Aorta (tissue), 5 donors: ENCODE measurements around the gene CHN2. TPM values are rescaled to one million over a fixed set of nuclear protein-coding genes. Genes with fewer than 3 reads are reported as not detected.

Experiments used
- ATAC-seq: fragments of 200-7000 bp; cut with Tn5 transposase; one replicate; pipeline ENCODE4 v1.9.1; 2022; ENCODE audit warnings: moderate library complexity; ENCODE audit not compliant: low FRiP score
- DNase-seq, 2 donors: peaks; one replicate each; pipeline ENCODE4 v3.0.0-alpha.2; 2020
- H3K27ac ChIP-seq, 2 donors: one replicate each; pipeline ENCODE4 v1.5.1; 2013; ENCODE audit warnings: low read length in 2 of 2, mild to moderate bottlenecking in 2 of 2, moderate library complexity in 2 of 2, control low read depth in 1 of 2, inconsistent platforms in 1 of 2, low read depth in 1 of 2
- H3K27me3 ChIP-seq, 2 donors: one replicate each; pipeline ENCODE4 v1.6.1; 2013; ENCODE audit warnings: control low read depth in 1 of 2, low read length in 1 of 2, mild to moderate bottlenecking in 1 of 2, moderate library complexity in 1 of 2; ENCODE audit not compliant: insufficient read depth in 2 of 2, control insufficient read depth in 1 of 2
- H3K36me3 ChIP-seq, 2 donors: one replicate each; pipeline ENCODE4 v1.6.1; 2013; ENCODE audit warnings: control low read depth in 1 of 2, low read length in 1 of 2, mild to moderate bottlenecking in 1 of 2; ENCODE audit not compliant: insufficient read depth in 2 of 2, control insufficient read depth in 1 of 2
- H3K4me1 ChIP-seq, 2 donors: one replicate each; pipeline ENCODE4 v1.6.1; 2013; ENCODE audit warnings: low read length in 2 of 2, control low read depth in 1 of 2, mild to moderate bottlenecking in 1 of 2, moderate library complexity in 1 of 2; ENCODE audit not compliant: insufficient read depth in 2 of 2, control insufficient read depth in 1 of 2
- H3K4me3 ChIP-seq, 2 donors: one replicate each; pipeline ENCODE4 v1.5.1; 2013; ENCODE audit warnings: low read length in 2 of 2, control low read depth in 1 of 2, mild to moderate bottlenecking in 1 of 2
- H3K9me3 ChIP-seq: one replicate; pipeline ENCODE4 v1.6.1; 2013; ENCODE audit warnings: mild to moderate bottlenecking, low read length; ENCODE audit not compliant: control insufficient read depth
- WGBS, 2 donors: extraction: QIAGEN DNeasy Blood & Tissue Kit; methylation state at CpG; one replicate each; pipeline ENCODE4 v1.1.7; 2013; 5-methylcytosine and 5-hydroxymethylcytosine counted together
- intact Hi-C, 2 donors: fragments of 100-400 bp; cut with DNase I; formaldehyde crosslinking; loops; one replicate each; pipeline versions ENCODE4 v1.14.2 to v1.15.0; 2022
- polyA plus RNA-seq, 2 donors: library from polyadenylated mRNA; stranded (reverse); fragments of 200-250 nt; gene quantifications; one replicate each; pipeline ENCODE4 v1.2.3, GENCODE V29; 2013
- total RNA-seq, 2 donors: library from RNA; stranded (reverse); fragmentation: NEBNext Ultra II Directional; extraction: Animal tissue kit (Norgen Biotek cat#: 25700); gene quantifications; one replicate each; pipeline ENCODE4 v1.2.1, GENCODE V29; 2021
- donor health status: healthy with polysubstance abuse.
- donor health status: Bipolar disorder and iron deficiency.
- donor health status: DM: no; HTN: no; CAD: no.
- donor health status: DM: no; HTN: no; CAD: no.
- donor health status: DM: yes; HTN: yes; CAD: no.

The CHN2 gene
- total and polyA plus RNA-seq, 4 donors, result 0.61 to 23.2 (median 14.8) TPM

DNA sequence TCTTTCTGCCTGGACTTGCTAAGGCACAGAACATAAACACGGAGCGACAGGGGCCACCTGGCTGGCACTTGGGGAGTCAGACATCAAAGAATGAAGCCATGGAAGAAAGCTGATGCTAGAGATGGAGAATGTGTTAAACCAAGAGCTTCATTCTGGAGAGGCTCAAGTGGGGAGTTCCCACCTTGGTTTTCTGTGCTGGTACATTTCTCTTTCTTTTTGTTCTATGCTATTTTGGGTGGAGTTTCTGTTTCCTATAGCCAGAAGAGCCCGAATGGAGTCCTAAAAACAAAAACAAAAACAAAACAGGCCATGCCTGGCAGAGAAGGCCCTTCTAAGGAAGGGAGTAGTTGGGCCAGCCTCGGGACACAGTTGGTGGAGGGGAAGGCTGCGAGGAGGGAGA, 220.6 kb downstream of the CHN2 start:
- WGBS, 2 donors, result 84 to 90% methylated on average over 5 of the region's 5 CpGs
- H3K36me3 ChIP-seq, result no peaks in the 10 kb centered on the region
- intact Hi-C loops, result no loop called here
- H3K9me3 ChIP-seq, result no peaks in the 10 kb centered on the region
- H3K27me3 ChIP-seq, result no peaks in the 10 kb centered on the region
- no peaks in the 10 kb centered on the region for H3K4me1 ChIP-seq
- no peak overlapping the region for H3K27ac ChIP-seq
- no peak for DNase-seq
- ATAC-seq, result no peak
- no peak overlapping the region for H3K4me3 ChIP-seq

DNA sequence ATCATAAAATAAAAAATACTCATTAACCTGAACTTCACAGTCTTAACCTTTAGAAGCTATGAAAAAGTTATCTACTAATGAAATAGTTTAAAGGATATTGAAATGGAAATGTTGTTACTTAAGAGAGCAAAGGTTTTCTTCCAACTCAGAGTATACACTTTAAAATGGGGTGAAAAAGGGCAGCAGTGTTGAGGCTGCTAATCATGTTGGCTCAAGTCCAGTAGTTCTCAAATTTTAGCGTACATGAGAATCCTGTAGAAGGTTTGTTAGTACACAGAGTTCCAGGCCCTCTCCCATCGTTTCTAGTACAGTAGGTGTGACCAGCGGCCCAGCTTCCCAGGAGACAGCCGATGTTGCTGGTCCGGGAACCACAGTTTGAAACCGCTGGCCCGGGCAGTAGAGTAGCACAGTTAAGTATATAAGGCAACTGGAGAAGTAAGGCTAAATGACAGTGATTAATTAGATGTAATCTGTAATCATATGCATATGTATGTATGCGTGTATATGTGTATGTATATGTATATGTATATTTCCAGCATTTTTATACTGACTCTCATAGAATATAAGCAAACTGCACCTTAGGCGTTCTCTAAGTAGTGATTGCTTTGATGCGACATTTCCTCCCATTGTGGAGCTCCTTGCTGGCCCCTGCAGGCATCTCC, 221.8 kb downstream of the CHN2 start:
- no peak for DNase-seq
- 83 to 90% methylated on average over 10 of the region's 10 CpGs for WGBS, 2 donors
- Histone ChIP-seq H3K4me3 (no peak overlapping the region), H3K9me3 (no peaks in the 10 kb centered on the region), H3K4me1 (no peaks in the 10 kb centered on the region), H3K27me3 (no peaks in the 10 kb centered on the region), H3K36me3 (no peaks in the 10 kb centered on the region), H3K27ac (no peak overlapping the region)
- no peak for ATAC-seq
- intact Hi-C loops, result no loop called here

DNA sequence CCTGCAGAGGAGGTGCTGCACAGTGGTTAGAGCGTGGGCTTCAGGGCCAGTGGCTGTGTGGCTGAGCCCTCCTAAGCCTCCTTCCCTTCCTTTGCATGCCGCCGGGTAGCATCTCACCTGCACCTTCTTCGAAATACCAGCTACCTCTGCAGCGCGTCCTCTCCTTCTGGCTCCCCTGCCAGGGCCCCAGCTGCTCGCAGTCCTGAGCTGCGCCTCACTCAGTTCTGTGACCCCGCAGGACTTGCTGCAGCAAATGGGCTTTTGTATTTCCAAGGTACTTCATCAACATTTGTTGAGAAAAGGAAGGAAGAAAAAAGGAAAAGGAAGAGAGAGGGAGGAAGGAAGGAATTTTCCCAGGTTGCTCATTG, 222.3 kb downstream of the CHN2 start:
- Histone ChIP-seq H3K36me3 (no peaks in the 10 kb centered on the region), H3K4me3 (no peak overlapping the region), H3K9me3 (no peaks in the 10 kb centered on the region), H3K27me3 (no peaks in the 10 kb centered on the region), H3K4me1 (no peaks in the 10 kb centered on the region), H3K27ac (no peak overlapping the region)
- DNase-seq (no peak), ATAC-seq (no peak)
- WGBS, 2 donors, result 91 to 98% methylated on average over 9 of the region's 9 CpGs
- intact Hi-C loops, result no loop called here

DNA sequence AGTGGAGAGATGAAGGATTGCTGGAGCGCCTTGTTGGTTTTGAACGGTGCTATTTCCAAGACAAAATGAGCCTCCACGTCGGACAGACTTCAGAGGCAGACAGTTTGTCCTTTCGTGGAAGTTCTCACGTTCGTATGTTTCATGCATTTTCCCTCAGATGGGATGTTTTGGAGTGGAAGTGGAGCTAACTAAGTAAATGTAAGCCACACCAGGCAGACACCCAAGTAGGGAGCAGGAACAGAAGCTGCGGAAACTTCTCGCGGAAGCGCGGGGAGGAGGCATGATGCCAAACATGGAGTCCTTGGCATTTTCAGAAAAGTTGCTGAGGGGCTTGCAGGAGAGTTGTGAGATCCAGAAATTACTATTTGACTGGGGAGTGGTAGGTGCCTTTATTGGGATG, 223.5 kb downstream of the CHN2 start:
- WGBS, 2 donors, result 88 to 90% methylated on average over 12 of the region's 12 CpGs
- Histone ChIP-seq H3K27ac (no peak overlapping the region), H3K4me3 (no peak overlapping the region), H3K9me3 (no peaks in the 10 kb centered on the region), H3K4me1 (no peaks in the 10 kb centered on the region), H3K36me3 (no peaks in the 10 kb centered on the region), H3K27me3 (no peaks in the 10 kb centered on the region)
- DNase-seq, result no peak
- intact Hi-C loops, result no loop called here
- no peak for ATAC-seq

DNA sequence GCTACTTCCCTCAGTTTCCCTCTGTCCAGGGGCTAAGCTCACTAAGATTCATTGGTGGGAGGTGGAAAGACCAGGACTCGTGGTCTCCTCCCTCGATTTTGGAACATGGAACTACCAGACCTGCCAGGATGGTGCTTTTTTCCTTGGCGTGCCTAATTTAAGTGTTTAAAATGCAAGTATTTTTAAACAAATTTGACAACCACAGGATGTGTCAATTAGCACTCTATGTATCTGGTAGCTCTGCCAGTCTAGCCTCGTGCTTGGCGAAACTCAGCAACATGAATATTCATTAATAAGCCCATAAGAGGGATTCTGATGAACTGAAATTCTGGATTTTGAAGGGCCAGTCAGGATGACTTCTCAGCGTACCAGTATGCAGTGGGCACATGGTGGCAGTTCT, 224.1 kb downstream of the CHN2 start:
- DNase-seq, result no peak
- no peaks in the 10 kb centered on the region for H3K4me1 ChIP-seq
- intact Hi-C loops, result no loop called here
- H3K9me3 ChIP-seq, result no peaks in the 10 kb centered on the region
- no peak for ATAC-seq
- no peaks in the 10 kb centered on the region for H3K27me3 ChIP-seq
- H3K4me3 ChIP-seq, result no peak overlapping the region
- 86 to 94% methylated on average over 6 of the region's 6 CpGs for WGBS, 2 donors
- H3K36me3 ChIP-seq, result no peaks in the 10 kb centered on the region
- no peak overlapping the region for H3K27ac ChIP-seq

DNA sequence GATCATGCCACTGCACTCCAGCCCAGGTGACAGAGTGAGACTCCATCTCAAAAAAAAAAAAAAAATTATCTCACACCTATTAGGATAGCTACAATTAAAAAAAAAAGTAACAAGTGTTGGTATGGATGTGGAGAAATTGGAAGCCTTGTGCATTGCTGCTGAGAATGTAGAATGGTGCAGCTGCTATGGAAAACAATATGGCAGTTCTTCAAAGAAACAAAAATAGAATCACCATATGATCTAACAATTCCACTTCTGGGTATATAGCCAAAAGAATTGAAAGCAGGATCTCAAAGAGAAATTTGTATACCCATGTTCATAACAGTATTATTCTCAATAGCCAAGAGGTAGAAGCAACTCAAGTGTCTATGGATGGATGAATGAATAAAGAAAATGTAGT, 225.4 kb downstream of the CHN2 start:
- intact Hi-C loops, result no loop called here
- H3K9me3 ChIP-seq, result no peaks in the 10 kb centered on the region
- no peaks in the 10 kb centered on the region for H3K27me3 ChIP-seq
- no peak overlapping the region for H3K27ac ChIP-seq
- H3K4me1 ChIP-seq, result no peaks in the 10 kb centered on the region
- H3K36me3 ChIP-seq, result no peaks in the 10 kb centered on the region
- DNase-seq (no peak), ATAC-seq (no peak)
- no peak overlapping the region for H3K4me3 ChIP-seq

DNA sequence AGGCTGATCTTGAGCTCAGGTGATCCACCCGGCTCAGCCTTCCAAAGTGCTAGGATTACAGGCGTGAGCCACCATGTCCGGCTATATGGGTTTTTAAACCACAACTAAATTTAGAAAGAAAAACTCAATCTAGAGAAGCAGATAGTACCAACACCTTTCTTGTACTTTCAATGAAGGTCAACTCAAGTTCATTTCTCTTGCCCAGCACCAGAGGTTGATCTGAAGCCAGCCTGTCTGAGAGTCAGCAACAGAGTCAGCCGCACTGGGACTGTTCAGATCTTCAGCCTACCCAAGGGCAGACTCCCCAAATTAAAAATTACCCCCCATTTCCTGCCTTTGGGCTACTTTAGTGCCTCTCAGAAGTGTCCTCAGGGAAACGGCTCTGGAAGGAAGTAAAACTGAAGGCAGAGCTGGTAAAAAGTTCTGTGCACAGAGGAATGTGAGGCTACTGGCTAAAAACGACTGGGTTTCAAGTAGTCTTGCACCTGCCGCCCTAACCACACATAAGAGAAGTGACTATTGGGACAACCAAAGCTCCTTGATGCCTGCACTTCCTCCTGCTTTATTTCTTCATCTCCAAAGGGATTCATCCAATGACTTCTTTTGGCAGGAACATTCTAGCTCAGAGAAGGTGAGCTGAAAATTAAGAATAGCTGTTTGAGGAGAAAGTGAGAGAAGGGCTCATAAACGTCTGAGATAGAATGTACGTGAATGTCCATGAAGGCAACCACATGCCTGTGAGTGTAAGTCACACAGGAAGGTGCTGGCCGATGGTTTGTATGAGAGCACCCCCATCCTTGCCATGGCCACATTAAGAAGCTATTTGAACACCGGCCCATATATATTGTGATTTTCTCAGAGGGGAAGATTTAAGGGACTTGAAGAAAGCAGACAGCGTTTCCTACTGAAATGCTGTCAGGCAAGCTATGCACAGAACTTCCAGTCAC, 226.7 kb downstream of the CHN2 start:
- 70 to 78% methylated on average over 12 of the region's 12 CpGs for WGBS, 2 donors
- Histone ChIP-seq H3K4me3 (no peak overlapping the region), H3K27me3 (no peaks in the 10 kb centered on the region), H3K27ac (no peak overlapping the region), H3K36me3 (no peaks in the 10 kb centered on the region), H3K4me1 (no peaks in the 10 kb centered on the region), H3K9me3 (no peaks in the 10 kb centered on the region)
- ATAC-seq, result no peak
- intact Hi-C loops, result no loop called here
- no peak for DNase-seq

DNA sequence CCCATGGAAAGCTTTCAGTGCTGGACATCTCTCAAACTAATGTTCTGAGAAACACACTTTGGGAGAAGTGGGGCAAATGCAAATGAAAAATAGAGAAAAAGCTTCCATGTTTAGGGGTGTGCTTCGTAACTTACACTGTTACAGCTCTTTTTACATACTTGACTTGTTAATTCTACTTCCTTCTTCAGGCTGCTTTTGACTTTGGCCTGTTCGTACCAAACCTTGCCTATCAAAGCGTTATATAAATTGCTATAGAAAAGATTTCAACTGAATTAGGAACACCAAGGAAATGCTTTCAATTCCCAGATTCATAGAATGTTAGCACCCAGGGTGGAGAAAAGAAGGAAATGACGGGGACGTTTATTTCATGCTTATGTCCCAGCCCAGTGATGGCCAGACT, 228.3 kb downstream of the CHN2 start:
- Histone ChIP-seq H3K9me3 (no peaks in the 10 kb centered on the region), H3K4me3 (no peak overlapping the region), H3K36me3 (no peaks in the 10 kb centered on the region), H3K27ac (no peak overlapping the region), H3K4me1 (no peaks in the 10 kb centered on the region), H3K27me3 (no peaks in the 10 kb centered on the region)
- ATAC-seq, result no peak
- WGBS, 2 donors, result 84 to 86% methylated on average over 5 of the region's 5 CpGs
- intact Hi-C loops, result no loop called here
- no peak for DNase-seq
